Skeletal muscle cell (primary cell): ENCODE data around the gene TCF12.
"Not testable (repeated sequence)": the region's sequence is repeated elsewhere in the genome, so short reads cannot be mapped to it uniquely, and the experiment has no call there.

ENCODE experiments used
- DNase-seq: peaks from one replicate; pipeline ENCODE4 v3.0.0-alpha.2; 2010; ENCODE audit warnings: low read depth
- H3K4me3 ChIP-seq: 2 replicates; pipeline ENCODE4 v1.5.1; 2011; ENCODE audit warnings: low read depth, mild to moderate bottlenecking, control low read depth, low read length, moderate library complexity

Gene TCF12

DNA sequence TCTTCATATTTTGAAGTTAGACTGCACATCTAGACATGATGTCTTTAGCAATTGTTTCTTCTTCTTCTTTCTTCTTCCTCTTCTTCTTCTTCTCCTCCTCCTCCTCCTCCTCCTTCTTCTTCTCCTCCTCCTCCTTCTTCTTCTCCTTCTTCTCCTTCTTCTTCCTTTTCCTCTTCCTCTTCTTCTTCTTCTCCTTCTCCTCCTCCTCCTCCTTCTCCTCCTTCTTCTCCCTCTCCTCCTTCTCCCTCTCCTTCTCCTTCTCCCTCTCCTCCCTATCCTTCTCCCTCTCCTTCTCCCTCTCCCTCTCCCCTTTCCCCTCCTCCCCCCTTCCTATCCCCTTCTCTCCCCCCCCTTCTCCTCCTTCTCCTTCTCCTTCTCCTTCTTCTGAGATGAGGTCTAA lies 21.9 kb downstream of the TCF12 start:
- H3K4me3 ChIP-seq, result no peak overlapping the region
- no peak for DNase-seq

DNA sequence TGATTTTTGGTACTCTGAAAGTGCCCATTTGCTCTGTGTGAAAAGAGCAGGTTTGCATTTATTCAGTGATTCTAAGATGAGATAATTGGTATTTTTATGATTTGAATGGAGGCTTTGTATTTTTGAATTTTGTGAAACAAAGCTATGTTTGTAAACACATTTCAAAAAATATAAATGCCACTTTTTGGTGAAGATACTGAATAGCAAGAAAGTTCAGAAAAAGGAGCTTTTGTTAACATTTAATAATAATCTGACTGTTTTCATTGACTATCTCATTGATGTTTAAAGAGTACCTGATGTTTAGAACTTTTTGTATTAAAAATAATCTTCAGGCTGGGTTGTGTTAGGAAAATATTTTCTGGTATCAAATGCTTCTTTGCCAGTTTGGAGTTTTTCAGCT lies 23.7 kb downstream of the TCF12 start:
- no peak for DNase-seq
- H3K4me3 ChIP-seq, result no peak overlapping the region

DNA sequence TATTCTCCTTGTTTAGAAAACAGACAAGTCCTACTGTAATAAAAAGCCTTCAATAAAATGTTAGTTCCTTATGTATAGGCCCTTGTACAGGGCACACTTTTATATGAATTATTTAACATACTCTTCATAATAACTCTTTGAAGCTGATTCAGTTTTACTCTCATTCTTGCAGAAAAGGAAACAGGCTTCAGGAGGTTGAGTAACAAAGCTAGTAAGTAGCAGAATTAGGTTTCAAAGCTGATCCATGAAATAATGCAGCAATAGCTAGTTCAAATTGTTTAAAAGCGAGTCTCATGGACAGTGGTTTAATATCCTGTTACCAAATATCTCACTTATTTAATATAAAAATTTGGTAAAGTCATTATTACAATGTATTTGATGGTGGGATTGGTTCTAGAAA lies 25.0 kb downstream of the TCF12 start:
- H3K4me3 ChIP-seq, result no peak overlapping the region
- DNase-seq, result no peak

DNA sequence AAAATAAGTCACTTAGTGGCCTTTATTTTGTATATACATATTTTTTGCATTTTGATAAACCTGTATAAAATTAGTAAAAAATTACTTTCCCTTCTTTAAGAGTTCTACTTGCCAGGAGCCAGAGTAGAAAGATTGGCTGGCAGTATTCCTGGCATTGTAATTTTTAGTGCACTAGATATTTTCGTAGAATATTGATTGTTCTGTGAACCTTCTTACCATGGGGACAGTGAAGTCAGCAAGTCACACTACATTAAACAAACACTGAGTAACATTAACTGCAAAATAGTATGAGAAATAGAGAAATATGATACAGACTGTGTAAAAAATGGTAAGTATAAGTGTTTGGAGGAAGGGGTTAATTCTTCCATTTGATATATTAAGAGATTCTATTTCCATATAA lies 26.0 kb downstream of the TCF12 start:
- no peak overlapping the region for H3K4me3 ChIP-seq
- no peak for DNase-seq

DNA sequence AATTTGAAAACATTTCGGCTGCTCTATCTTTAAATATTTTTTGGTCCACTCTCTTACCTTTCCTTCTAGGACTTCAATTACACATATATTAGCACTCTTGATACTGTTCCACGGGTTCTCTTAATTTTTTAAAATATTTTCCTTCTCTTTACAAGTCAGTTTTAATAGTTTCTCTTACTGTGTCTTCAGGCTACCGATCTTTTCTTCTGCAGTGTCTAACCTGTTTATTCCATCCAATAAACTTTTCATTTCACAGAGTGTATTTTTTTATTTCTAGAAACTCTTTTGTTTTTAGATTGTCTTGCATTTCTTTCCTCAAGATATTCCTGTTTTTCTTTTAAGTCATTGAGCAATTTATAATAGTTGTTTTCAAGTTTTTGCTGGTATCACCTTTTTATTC lies 27.7 kb downstream of the TCF12 start:
- no peak overlapping the region for H3K4me3 ChIP-seq
- no peak for DNase-seq

DNA sequence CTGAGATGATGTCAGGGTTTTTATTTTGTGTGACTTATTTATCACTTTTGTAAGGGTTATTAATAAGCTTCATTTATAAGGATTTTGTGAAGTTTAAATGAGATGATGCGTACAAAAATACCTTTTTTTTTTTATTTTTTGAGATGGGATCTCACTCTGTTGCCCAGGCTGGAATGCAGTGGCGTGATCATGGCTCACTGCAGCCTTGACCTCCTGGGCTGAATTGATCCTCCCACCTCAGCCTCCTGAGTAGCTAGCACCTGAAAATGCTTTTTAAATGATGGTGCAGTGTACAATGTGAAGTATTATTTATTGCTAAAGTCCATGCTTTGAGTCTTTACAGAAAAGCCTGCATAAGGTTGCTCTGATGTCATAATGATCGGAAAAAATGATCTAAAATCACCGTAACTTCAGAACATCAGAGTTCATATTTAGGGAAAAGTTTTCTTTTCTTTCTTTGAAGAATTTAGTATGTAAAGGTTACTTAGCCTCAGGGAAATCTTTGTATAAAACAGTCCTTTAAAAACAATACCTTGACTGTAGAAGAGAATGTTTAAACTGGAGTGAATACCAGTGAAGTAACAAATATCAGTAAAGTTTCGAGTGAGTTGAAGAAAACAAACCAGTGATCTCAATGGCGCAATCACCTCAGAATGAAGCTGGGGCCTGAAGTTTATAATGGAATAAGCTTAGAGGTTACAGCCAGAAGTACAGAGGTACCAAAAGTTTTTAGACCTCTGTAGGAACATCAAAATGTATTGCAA lies 29.7 kb downstream of the TCF12 start:
- no peak overlapping the region for H3K4me3 ChIP-seq
- no peak for DNase-seq

DNA sequence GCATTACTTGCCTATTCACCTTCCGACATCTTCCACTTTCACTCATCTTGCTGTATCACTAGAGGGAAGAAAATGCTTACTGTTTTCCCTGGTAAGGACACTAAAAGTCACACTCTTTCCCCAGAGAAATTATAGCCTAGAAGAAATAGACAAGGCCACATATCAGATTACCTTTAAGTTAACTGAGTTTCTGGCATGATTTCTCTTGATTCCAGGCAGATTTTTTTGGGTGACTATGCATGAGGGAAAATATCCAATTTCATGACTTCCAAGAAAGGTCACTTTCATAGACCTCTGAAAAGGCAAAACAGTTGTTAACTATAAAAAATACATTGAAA lies 30.3 kb downstream of the TCF12 start:
- no peak for DNase-seq
- no peak overlapping the region for H3K4me3 ChIP-seq

DNA sequence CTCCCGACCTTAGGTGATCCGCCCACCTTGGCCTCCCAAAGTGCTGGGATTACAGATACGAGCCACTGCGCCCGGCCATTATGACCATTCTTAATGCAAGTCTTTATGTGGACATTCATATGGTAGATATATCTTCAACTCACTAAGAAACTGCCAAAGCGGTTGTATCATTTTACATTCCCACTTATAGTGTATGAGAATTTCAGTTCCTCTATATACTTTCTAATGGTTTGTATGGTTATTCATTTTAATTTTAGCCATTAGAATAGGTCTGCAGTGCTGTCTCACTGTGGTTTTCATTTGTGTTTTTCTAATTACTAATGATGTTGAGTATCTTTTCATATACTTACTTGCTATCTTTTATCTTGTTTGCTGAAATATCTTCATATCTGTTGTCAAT lies 32.5 kb downstream of the TCF12 start:
- DNase-seq, result no peak
- no peak overlapping the region for H3K4me3 ChIP-seq

DNA sequence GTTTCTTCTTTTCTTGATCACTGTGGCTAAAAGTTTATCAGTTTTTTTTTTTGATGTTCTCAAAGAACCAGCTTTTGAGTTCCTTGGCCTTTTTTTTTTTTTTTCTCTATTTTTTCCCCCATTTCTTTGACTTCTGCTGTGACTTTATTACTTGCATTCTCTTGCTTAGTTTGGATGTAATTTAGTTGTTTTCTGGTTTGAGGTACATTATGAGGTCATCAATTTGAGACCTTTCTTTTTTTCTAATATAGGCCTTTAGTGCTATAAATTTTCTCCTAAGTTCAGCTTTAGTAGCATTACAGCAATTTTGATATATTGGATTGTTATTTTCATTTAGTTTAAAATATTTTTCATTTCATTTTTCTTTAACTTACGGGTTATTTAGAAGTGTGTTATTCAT lies 35.3 kb downstream of the TCF12 start:
- H3K4me3 ChIP-seq, result no peak overlapping the region
- DNase-seq, result no peak

DNA sequence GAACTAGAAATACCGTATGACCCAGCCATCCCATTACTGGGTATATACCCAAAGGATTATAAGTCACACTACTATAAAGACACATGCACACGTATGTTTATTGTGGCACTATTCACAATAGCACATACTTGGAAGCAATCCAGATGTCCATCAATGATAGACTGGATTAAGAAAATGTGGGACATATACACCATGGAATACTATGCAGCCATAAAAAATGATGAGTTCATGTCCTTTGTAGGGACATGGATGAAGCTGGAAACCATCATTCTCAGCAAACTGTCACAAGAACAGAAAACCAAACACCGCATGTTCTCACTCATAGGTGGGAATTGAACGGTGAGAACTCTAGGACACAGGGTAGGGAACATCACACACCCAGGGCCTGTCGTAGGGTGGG lies 36.6 kb downstream of the TCF12 start:
- not testable (repeated sequence) for H3K4me3 ChIP-seq, DNase-seq

DNA sequence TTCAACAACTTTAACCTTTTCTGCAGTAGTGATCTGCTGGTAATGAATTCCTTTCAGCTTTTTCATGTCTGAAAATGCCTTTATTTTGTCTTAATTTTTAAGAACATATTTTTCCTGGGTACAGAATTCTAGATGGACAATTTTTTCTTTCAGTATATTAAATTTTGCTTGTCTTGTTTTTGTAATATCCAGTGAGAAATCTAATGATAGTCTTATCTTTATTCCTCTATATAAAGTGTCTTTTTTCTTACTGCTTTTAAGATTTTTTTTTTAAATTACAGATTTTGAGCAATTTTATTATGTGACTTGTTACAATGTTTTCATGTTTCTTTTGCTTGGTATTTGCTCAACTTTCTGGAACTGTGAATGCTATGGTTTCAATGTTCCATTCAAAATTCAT lies 38.1 kb downstream of the TCF12 start:
- no peak overlapping the region for H3K4me3 ChIP-seq
- DNase-seq, result no peak

DNA sequence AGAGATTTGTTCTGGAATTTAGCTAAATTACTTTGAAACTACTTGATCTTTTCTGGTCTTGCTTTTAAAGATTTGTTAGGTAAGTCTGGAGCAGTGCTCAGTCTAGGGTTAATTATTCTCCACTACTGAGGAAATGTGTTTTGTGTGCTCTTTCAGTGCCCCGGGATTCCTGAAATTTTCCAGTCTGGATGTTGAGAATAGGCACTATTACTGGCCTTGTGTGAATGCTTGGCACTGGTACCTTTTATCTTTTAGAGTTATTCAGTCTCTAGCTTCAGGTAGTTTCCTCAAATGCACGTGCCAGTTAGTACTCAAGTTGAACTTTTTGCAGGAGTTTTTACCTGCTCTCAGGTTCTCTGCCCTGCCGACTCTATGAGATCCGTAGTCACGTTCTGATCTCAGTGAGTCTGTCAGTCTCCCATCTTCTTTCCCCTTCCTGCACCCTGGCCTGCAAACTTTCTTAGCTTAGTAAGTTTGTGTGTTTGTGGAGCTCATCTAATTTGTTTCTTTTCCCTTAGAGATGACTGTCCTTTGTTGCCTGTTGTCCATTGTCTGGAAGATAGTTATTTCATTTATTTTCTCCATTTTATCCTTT lies 39.5 kb downstream of the TCF12 start:
- no peak overlapping the region for H3K4me3 ChIP-seq
- DNase-seq, result no peak

DNA sequence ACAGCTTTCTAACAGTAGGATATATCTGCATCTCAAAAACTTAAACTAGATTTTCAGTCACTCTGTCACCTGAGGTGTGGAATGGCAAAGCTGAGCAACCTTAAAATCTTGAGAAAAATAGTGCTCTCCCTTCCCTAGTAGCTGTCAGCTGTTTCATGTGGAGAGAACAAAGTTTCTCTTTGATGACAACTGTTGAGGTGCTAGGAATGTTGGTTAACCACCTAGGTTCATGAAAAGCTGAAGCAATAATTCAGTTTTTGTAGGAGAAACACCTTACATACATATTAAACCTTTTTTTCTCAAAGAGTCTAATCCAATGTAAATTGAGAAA lies 40.8 kb downstream of the TCF12 start:
- no peak overlapping the region for H3K4me3 ChIP-seq
- DNase-seq, result no peak

DNA sequence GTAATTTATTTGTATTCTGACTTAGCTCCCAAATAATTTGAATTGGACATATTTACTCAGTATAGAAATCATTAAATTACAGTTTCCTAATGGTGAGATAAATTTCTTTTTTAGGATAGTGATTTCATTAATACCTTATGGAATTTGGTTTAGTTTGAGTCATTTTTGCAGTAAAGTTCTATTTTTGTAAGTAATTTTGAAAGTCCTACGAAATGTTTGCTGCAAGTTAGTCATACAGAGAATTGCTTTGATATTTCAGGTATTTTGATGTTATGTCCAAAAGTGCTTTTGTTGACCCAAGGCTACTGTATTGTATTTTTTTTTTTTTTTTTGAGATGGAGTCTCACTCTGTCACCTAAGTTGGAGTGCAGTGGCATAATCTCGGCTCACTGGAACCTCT lies 41.7 kb downstream of the TCF12 start:
- DNase-seq, result no peak
- no peak overlapping the region for H3K4me3 ChIP-seq

DNA sequence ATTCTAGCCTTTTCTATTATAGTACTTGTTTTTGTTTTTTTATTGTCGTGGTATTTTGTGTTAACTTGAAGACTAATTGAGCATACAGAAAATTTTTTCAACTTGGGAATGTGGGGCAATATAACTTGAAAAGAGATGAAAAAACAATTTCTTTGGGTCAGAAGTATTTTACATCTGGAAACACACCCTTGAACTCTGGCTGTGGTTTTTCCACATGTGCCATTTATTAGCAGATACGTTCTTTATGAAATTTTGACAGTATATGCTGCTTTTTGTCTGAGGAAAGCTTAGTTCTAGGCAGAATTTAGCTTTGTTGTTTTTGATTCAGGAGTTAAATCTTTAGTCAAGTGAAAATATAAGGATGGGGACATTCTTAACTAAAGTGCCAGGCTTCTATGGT lies 44.7 kb downstream of the TCF12 start:
- no peak for DNase-seq
- no peak overlapping the region for H3K4me3 ChIP-seq

DNA sequence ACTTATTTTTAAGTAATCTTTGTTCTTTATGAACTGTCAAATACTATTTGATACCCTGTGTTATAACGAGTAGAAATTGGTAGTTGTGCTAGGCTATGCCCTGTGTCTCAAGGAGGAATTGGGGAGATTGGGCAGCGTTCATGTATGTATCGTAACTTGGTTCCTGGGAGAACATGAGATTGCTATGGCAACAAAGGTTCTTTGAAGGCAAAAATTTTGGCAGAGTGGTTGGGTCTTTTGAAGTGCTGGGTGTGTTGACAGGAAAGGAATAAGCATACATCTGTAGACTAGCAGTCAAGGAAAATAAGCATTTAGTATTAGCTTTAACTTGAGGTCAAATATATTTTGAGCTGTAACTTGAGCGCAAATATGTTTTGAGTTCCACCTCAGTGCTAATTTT lies 45.3 kb downstream of the TCF12 start:
- no peak for DNase-seq
- no peak overlapping the region for H3K4me3 ChIP-seq

DNA sequence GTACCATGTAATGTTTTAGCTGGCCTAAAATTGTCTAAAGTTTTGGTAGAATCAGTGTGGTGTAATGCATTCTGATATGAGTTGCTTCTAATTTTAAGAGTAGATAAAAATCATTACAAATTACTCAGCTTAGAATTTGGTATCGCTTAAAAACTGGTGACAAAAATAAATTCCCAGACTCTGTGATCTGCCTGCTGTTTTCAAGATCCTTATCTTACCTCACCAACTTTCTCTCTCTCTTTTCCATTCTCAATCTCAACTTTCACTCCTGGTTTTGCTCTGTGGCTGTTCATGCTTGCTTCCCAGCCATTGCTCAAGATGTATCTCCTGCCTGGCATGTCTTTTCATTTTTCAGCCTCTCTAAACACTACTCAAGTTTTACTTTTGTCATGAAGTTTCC lies 45.7 kb downstream of the TCF12 start:
- no peak for DNase-seq
- H3K4me3 ChIP-seq, result no peak overlapping the region

DNA sequence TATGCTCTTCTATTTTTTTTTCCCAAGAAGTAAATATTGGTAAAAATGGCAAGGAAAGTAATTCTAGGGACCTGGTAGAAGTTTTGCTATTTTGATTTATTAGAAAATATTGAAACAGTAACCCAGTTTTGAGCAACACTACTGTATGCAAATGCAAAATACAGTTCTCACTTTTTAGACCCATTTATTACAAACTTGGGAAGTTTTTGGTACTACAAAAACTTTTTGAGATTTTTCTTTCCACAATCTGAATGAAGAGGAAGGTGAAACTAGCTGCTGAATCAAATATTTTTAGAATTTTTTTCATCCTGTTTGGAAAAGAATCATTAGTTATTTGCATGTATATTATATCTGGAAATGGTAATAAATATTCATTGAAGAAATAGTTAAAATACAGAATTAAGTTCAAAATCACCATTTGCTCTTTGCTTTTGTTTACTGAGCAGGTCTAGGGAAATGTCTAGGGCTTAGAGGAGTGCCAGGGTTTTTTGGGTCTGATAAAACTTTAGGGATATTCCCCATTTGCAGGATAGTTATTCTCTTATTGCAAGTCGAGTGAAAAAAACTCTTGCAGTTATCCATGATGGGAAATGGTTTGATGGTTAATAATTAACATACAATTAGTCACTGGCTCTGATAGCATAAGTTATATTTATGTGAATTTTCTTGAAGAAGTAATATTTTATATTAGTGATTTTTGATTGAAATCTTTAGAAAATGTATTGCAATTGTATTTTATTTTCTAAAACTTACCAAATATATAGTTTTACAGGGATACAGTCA lies 47.0 kb downstream of the TCF12 start:
- DNase-seq, result no peak
- H3K4me3 ChIP-seq, result no peak overlapping the region

DNA sequence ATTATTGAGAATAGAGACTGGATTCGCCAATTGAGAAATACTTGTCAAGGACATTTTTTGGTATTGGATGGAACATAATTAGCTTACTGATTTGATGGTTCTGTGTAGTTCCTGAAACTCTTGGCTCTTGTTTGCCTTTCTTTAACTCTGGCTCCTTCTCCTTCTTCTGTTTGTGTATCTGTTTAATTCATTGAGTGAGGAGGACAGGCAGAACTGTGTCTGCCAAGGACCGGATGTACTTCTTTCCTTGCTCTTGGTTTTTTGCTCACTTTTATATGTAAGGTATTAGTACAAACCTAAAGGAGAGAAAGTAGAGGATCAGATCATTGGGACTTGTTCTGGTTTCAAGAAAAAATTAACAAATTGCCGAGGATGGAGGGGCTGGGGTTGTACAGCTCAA lies 48.9 kb downstream of the TCF12 start:
- DNase-seq, result no peak
- no peak overlapping the region for H3K4me3 ChIP-seq

DNA sequence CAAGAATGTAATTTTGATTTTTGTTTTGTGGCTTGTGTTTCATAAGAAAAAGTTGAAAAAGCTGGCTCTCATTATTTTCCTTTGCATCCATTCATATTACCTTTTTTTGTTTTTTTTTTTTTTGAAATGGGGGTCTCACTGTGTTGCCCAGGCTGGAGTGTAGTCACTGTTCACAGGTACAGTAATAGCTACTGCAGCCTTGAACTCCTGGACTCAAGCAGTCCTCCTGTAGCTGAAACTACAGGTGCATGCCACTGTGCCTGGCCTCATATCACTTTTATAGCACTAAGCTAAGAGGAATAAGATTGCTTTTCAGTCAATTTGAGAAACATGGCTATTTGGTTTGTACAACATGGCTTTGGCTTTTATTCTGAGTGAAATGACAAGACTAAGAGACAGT lies 49.8 kb downstream of the TCF12 start:
- no peak overlapping the region for H3K4me3 ChIP-seq
- no peak for DNase-seq

DNA sequence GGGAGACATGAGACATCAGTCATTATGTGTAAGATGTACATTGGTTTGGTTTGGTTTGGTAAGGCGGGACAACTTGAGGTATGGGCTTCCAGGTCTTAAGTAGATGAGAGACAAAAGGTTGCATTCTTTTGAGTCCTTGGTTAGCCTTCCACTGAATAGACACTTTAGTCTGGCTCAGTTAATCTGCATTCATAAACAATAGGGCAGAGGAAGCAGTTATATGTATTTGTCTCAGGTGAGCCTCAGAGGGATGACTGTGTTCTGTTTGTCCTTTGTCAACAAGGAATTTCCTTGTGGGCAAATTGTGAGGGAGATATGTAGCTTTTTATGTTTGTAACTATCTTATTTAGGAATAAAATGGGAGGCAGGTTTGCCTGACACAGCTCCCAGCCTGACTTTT lies 50.4 kb downstream of the TCF12 start:
- no peak overlapping the region for H3K4me3 ChIP-seq
- DNase-seq, result no peak
